ENCODE results near the gene BCLAF1. TPM values are rescaled to one million over a fixed set of nuclear protein-coding genes. Genes with fewer than 3 reads are reported as not detected.

The BCLAF1 gene
- total and polyA plus RNA-seq, 2 experiments from 2014 or later = 133 to 151 TPM

DNA sequence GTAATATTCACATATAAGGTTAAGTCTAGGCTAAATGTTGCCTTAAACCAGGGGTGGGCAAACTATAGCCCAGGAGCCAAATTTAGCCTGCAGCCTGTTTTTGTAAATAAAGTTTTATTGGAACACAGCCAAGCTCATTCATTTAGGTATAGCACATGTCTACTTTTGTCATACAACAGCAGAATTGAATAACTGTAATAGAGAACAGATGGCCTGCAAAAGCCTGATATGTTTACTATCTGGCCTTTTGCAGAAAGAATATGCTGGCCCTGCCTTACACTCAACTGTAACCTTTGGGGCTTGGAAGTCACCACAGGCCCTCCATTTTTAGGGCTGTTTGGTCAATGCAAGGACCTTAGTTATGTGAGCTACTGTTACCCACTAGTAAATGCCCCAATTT is 17.7 kb upstream of the BCLAF1 start:
- DNase-seq (ENCODE audit: low spot score) (no peak), ATAC-seq (no peak)
- no peak overlapping the region; the same call in 1 of the 2 replicates for H2AFZ ChIP-seq
- no peak overlapping the region for H3K27ac ChIP-seq (ENCODE audit: low read depth)
- H3K9me3 Mint-ChIP-seq = no peaks in the 10 kb centered on the region; the same call in 2 of the 3 replicates
- no peak overlapping the region for H3K4me2 ChIP-seq
- H3K36me3 Mint-ChIP-seq (ENCODE audit: low read depth) = no peaks in the 10 kb centered on the region
- no peaks in the 10 kb centered on the region for H3K4me1 ChIP-seq (ENCODE audit: insufficient read depth)
- no peaks in the 10 kb centered on the region for H3F3A ChIP-seq (replicated peaks; ENCODE audit: low read depth)
- peaks cover 8% of the 10 kb centered on the region for H3K27me3 Mint-ChIP-seq (ENCODE audit: insufficient read depth, low read depth, poor library complexity)
- H3K36me3 ChIP-seq (ENCODE audit: insufficient read depth) = no peaks in the 10 kb centered on the region
- no peaks in the 10 kb centered on the region for H4K20me1 ChIP-seq (replicated peaks; ENCODE audit: insufficient read depth)
- 0 out of 2 replicates have a peak, but pooled peaks cover 5% of the 10 kb centered on the region for H3K9me2 ChIP-seq (ENCODE audit: insufficient read depth)
- no peaks in the 10 kb centered on the region for H3K79me2 ChIP-seq (replicated peaks; ENCODE audit: insufficient read depth)
- H3K27ac Mint-ChIP-seq = no peak overlapping the region
- no peaks in the 10 kb centered on the region for H3K27me3 ChIP-seq (ENCODE audit: insufficient read depth)
- no peak overlapping the region for H3K4me3 ChIP-seq
- no peak overlapping the region for H3K4me3 Mint-ChIP-seq
- TF ChIP-seq ZNF331 (CRISPR knock-in tag; IDR thresholded peaks at IDR 0.05; ENCODE audit: low read depth) (no peak), EZH2 (IDR thresholded peaks at IDR 0.05; ENCODE audit: low read depth, unreplicated experiment) (no peak), CREB1 (CRISPR knock-in tag; IDR thresholded peaks at IDR 0.05; ENCODE audit: low read depth) (no peak), EZH2phosphoT487 (IDR thresholded peaks at IDR 0.05; ENCODE audit: unreplicated experiment) (no peak), NANOG (IDR thresholded peaks at IDR 0.05; ENCODE audit: borderline replicate concordance) (no peak), JUNB (IDR thresholded peaks at IDR 0.05; ENCODE audit: unreplicated experiment) (no peak), POLR2AphosphoS5 (IDR thresholded peaks at IDR 0.05; ENCODE audit: low read depth) (no peak), ZNF114 (CRISPR knock-in tag; IDR thresholded peaks at IDR 0.05) (no peak), STAT1 (IDR thresholded peaks at IDR 0.05; ENCODE audit: unreplicated experiment) (no peak)
- TF ChIP-seq, protein P1, sequence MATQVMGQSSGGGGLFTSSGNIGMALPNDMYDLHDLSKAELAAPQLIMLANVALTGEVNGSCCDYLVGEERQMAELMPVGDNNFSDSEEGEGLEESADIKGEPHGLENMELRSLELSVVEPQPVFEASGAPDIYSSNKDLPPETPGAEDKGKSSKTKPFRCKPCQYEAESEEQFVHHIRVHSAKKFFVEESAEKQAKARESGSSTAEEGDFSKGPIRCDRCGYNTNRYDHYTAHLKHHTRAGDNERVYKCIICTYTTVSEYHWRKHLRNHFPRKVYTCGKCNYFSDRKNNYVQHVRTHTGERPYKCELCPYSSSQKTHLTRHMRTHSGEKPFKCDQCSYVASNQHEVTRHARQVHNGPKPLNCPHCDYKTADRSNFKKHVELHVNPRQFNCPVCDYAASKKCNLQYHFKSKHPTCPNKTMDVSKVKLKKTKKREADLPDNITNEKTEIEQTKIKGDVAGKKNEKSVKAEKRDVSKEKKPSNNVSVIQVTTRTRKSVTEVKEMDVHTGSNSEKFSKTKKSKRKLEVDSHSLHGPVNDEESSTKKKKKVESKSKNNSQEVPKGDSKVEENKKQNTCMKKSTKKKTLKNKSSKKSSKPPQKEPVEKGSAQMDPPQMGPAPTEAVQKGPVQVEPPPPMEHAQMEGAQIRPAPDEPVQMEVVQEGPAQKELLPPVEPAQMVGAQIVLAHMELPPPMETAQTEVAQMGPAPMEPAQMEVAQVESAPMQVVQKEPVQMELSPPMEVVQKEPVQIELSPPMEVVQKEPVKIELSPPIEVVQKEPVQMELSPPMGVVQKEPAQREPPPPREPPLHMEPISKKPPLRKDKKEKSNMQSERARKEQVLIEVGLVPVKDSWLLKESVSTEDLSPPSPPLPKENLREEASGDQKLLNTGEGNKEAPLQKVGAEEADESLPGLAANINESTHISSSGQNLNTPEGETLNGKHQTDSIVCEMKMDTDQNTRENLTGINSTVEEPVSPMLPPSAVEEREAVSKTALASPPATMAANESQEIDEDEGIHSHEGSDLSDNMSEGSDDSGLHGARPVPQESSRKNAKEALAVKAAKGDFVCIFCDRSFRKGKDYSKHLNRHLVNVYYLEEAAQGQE (IDR thresholded peaks at IDR 0.05; ENCODE audit: unreplicated experiment) = no peak
- TF ChIP-seq, protein P2, sequence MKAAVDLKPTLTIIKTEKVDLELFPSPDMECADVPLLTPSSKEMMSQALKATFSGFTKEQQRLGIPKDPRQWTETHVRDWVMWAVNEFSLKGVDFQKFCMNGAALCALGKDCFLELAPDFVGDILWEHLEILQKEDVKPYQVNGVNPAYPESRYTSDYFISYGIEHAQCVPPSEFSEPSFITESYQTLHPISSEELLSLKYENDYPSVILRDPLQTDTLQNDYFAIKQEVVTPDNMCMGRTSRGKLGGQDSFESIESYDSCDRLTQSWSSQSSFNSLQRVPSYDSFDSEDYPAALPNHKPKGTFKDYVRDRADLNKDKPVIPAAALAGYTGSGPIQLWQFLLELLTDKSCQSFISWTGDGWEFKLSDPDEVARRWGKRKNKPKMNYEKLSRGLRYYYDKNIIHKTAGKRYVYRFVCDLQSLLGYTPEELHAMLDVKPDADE (IDR thresholded peaks at IDR 0.05) = no peak
- TF ChIP-seq, protein P3, sequence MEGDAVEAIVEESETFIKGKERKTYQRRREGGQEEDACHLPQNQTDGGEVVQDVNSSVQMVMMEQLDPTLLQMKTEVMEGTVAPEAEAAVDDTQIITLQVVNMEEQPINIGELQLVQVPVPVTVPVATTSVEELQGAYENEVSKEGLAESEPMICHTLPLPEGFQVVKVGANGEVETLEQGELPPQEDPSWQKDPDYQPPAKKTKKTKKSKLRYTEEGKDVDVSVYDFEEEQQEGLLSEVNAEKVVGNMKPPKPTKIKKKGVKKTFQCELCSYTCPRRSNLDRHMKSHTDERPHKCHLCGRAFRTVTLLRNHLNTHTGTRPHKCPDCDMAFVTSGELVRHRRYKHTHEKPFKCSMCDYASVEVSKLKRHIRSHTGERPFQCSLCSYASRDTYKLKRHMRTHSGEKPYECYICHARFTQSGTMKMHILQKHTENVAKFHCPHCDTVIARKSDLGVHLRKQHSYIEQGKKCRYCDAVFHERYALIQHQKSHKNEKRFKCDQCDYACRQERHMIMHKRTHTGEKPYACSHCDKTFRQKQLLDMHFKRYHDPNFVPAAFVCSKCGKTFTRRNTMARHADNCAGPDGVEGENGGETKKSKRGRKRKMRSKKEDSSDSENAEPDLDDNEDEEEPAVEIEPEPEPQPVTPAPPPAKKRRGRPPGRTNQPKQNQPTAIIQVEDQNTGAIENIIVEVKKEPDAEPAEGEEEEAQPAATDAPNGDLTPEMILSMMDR (conservative IDR thresholded peaks at IDR 0.05; ENCODE audit: low read depth in 2 of 2) = no peak
- TF ChIP-seq, protein P4, sequence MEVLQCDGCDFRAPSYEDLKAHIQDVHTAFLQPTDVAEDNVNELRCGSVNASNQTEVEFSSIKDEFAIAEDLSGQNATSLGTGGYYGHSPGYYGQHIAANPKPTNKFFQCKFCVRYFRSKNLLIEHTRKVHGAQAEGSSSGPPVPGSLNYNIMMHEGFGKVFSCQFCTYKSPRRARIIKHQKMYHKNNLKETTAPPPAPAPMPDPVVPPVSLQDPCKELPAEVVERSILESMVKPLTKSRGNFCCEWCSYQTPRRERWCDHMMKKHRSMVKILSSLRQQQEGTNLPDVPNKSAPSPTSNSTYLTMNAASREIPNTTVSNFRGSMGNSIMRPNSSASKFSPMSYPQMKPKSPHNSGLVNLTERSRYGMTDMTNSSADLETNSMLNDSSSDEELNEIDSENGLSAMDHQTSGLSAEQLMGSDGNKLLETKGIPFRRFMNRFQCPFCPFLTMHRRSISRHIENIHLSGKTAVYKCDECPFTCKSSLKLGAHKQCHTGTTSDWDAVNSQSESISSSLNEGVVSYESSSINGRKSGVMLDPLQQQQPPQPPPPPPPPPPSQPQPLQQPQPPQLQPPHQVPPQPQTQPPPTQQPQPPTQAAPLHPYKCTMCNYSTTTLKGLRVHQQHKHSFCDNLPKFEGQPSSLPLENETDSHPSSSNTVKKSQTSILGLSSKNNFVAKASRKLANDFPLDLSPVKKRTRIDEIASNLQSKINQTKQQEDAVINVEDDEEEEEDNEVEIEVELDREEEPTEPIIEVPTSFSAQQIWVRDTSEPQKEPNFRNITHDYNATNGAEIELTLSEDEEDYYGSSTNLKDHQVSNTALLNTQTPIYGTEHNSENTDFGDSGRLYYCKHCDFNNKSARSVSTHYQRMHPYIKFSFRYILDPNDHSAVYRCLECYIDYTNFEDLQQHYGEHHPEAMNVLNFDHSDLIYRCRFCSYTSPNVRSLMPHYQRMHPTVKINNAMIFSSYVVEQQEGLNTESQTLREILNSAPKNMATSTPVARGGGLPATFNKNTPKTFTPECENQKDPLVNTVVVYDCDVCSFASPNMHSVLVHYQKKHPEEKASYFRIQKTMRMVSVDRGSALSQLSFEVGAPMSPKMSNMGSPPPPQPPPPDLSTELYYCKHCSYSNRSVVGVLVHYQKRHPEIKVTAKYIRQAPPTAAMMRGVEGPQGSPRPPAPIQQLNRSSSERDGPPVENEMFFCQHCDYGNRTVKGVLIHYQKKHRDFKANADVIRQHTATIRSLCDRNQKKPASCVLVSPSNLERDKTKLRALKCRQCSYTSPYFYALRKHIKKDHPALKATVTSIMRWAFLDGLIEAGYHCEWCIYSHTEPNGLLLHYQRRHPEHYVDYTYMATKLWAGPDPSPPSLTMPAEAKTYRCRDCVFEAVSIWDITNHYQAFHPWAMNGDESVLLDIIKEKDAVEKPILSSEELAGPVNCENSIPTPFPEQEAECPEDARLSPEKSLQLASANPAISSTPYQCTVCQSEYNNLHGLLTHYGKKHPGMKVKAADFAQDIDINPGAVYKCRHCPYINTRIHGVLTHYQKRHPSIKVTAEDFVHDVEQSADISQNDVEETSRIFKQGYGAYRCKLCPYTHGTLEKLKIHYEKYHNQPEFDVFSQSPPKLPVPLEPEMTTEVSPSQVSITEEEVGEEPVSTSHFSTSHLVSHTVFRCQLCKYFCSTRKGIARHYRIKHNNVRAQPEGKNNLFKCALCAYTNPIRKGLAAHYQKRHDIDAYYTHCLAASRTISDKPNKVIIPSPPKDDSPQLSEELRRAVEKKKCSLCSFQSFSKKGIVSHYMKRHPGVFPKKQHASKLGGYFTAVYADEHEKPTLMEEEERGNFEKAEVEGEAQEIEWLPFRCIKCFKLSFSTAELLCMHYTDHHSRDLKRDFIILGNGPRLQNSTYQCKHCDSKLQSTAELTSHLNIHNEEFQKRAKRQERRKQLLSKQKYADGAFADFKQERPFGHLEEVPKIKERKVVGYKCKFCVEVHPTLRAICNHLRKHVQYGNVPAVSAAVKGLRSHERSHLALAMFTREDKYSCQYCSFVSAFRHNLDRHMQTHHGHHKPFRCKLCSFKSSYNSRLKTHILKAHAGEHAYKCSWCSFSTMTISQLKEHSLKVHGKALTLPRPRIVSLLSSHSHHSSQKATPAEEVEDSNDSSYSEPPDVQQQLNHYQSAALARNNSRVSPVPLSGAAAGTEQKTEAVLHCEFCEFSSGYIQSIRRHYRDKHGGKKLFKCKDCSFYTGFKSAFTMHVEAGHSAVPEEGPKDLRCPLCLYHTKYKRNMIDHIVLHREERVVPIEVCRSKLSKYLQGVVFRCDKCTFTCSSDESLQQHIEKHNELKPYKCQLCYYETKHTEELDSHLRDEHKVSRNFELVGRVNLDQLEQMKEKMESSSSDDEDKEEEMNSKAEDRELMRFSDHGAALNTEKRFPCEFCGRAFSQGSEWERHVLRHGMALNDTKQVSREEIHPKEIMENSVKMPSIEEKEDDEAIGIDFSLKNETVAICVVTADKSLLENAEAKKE (CRISPR knock-in tag; IDR thresholded peaks at IDR 0.05) = no peak
- H3K4me1 Mint-ChIP-seq = no peaks in the 10 kb centered on the region

All from GM23338 (cell line).